Amniotic epithelial cell (primary cell): ENCODE data around the gene TBC1D22A.

Source experiments
- DNase-seq: peaks from one replicate; pipeline ENCODE4 v3.0.0-alpha.2; 2010; ENCODE audit warnings: low read depth

Gene TBC1D22A

DNA sequence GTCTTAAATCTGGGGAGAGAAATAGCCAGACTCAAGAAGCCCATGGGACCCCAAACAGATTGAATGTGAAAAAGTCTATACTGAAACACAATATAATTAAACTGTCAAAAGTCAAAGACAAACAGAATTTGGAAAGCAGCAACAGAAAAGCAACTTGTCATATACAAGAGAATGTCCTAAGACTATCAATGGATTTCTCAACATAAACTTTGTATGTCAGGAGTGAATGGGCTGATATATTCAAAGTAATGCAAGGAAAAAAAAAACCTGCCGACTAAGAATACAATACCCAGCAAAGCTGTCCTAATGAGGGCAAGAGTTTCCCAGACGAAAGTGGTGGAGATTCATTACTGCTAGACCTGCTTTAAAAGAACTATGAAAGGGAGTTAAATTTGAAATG lies 73.2 kb downstream of the TBC1D22A start:
- no peak for DNase-seq

DNA sequence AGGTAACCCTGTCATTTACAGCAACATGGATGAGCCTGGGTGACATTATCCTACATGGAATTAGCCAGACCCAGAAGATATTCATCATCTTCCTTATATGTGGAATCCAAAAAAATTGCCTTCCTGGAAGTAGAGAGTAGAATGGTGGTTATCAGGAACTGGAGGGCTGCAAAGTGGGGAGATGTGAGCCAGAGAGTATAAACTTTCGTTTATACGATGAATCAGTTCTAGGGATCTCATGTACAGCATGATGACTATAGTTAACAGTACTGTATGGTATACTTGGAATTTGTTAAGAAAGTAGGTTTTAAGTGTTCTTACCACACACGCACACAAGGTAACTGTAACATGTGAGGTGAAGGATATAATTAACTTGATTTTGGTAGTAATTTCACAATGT lies 79.1 kb downstream of the TBC1D22A start:
- no peak for DNase-seq

DNA sequence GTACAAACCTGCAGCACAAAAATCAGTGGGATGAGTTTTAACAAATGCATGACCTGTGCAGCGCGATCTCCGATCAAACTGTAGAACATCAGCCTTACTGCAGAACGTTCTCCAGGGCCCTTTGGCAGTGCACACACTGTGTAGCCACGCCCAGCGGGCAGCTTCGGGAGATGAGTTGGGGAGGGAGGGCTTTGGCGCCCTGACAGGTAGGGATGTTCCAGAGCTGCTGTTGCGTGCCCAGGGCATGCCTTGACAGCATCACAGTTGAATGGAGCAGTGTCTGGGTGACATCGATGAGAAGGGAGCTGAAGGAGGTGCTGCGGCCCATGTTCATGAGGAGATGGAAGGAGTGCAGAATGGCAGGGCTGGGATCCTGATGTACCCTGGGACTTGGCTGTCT lies 80.2 kb downstream of the TBC1D22A start:
- no peak for DNase-seq

DNA sequence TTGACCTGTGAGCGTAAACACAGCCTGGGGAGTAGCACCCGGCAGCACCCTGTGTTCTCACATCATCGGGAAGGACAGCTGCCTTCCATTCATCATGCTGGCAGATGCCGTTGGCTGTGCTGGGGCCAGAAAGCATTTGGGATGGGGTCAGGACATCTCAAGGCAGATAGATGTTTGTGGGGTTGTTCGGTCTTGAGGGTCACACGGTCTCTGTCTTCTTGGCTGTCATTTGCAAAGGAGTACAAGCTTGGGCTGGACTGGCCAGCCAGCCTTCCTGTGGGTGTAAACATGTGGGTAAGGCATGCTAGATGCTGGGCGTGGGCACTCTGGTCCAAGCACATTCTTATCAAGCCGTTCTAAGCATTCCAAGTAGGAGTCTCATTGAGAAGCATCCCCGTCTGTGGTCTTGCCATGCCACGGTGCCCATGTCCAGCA lies 81.4 kb downstream of the TBC1D22A start:
- DNase-seq: peak; percentile 70

DNA sequence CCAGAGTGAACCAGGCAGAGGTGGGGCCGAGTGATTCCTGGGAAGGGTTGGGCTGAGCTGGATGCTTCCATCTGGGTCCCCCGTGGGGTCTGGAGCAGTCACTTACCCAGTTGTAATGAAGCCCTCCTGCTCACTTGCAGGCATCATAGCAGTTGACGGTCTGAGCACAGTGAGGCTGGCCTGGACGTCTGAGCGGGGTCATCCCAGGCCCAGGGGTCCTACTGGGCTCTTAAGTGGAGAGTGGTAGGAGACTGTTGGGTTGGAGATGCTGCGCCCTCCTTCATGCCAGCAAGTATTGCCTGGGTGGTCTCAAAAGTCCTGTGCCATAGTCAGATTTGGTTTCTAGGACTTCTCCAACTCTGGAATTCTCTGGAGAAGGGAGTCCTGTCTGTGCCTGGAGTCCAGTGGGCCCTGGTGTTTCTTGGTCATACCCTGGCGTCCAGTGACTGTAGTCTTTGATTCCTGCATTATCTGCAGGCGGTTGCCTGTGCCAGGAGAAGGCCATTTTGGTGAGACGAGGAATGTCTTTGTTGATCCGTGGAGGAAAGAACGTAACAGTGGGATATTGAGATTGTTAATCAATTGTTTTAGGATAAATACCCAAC lies 82.3 kb downstream of the TBC1D22A start:
- DNase-seq: no peak

DNA sequence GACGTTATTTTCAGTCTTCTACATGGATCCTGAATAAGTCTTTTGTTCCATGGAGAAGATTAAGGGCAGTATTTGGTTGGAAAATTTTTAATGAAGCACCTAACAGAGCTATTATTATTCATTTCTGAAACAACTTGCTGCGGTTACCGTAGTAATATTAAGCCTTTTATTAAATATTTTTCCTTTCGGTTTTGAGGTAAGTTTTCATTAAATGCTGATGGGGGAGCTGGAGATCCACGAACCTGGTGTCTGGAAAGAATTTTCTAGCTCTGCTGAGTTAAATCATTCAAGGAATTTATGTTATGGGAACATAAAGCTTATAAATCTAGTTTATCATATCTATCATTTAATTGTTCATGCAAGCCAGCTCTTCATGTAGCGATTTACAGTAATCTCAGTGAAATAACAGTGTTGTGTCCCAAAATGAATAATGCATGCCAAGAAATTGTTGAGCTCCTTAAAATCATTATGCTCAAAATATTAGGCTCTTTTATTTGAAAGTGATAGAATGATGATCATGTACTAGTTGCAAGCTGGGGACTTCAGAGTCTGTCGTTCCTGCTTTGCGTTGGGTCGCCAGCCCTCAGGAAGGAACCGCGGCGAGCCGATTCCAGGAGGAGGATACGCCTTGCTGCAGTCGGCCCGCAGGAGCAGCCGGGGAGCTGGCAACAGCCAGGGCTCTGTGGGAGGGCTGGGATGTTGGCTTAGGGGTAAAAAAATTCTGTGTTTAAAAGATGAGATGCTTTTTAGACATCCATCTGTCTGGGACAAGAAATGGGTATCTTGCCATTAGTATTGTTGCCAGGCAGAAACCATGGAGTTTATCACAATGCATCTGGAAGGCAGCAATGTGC lies 83.1 kb downstream of the TBC1D22A start:
- peak; percentile 72 for DNase-seq

DNA sequence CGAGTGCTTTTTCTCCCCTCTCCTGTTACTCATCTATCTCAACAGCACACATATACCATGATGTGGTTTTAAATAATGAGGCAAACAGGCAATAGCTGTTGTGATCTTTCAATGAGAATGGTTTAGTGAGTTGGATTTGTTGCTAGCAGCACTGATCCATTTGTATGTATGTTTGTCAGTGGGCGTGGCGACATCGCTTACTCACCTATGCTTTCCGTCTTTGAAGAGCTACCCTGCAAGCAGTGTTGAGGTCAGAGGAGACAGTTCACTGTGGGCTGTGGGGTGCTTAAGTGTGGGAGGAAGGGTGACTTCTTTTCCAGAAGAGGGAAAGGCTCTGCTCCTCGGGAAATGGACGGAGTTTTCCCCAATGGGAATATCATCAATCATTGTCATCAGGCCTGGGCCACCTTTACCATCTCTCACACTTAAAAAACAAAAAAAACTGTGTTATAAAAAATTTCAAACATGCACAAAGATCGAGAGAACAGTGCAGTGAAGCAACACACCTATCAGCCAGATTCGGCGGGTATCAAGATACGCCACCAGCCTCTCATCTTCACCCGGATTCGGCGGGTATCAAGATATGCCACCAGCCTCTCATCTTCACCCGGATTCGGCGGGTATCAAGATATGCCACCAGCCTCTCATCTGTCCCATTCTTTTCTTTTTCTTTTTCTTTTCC lies 83.8 kb downstream of the TBC1D22A start:
- DNase-seq: peak; percentile 61

DNA sequence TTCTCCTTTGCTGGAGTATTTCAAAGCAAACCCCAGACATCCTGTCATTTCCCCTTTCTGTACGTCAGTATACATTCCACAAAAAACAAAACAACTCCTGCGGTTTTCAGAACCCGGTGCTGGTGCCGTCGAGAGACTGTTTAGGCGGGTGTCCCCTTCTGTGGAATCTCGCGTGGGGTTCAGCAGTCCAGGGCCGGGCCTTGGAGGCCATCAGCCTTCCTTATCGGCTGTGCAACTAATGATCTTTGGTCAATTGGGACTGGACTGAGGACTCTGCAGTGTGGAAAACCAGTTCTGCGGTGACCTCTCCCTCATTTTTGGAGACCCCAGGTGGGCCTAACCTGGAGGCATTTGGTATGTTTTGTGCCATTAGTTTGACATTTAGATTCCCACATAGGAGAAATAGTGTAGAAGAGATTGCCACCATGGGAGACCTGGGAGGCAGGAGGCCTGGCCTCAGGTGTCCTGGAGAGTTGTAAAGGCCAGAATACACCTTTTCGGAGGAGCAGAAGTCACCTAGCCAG lies 84.4 kb downstream of the TBC1D22A start:
- DNase-seq: peak; percentile 34

DNA sequence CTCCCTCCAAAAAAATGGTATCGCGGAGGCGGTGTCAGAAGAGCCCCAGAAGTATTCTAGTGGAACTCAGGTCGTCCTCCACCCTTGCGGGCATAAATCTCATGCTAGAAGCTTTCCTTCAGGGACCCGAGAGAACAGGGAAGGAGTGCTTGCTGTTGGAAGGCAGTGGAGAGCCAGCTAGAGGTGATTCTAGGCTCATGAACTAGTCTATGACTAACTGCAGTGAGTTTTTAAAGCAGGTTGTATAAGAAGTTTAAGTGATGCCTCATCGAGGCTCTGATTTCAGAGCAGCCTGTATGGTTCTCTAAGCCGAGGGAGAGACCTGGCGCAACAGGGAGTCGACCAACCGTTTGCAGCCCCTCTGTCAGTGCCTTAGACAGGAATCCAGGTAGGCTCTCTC lies 85.7 kb downstream of the TBC1D22A start:
- DNase-seq: peak; percentile 65

DNA sequence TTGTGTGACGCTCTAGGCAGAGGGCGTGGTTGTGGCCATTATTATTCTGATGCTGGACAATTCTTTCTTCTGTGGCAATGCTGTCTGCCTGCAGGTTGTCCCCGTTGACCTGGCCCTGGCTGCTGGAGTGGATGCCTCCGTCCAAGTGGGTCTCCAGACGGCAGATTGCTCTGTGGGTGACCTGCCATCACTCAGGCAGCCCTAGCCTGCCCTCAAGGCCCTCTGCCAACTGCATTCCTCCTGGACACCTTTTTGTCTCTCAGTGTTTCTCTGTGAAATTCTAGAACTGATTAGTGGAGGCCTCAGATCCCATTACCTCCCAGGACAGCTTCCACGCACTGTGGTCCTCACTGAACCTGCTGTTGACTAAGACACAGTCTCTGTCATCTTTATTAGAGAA lies 86.7 kb downstream of the TBC1D22A start:
- DNase-seq: no peak

DNA sequence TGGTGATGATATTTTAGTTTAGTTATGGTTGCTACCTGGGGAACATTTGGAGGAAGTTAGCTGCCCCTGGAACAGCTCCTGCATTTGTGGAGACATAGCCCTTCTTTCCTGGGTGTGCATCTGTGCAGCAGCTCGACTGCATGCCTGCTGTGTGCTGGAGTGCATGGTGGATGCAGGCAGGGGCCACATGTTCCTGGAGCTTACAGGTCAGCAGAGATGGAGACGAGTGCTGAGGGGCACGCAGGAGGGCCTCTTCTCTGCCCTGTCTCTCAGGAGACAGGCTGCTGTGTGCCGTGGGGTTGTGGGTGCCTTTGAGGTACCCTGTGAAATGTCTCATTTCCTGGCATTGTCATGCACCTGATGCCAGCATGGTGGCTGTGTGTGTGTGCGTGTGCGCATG lies 87.5 kb downstream of the TBC1D22A start:
- no peak for DNase-seq

DNA sequence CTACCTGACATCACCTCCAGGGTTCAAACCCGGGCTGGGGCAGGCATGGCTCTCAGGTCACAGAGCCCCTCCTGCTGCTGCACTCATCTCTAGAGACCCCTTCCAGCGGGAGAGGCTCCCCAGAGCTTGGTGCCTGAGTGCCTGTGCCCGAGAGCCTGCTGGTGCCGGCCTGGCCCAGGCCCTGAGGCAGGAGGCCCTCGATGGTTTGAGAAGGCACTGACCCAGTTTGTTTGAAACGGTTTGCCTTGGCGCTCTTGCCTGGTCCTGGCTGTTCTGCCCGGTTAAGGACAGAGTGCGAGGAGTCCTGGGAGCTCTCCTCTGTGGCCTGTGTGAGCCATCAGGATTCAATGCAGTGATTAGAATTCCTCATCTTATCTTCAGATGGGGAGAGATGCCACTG lies 88.9 kb downstream of the TBC1D22A start:
- DNase-seq: no peak

DNA sequence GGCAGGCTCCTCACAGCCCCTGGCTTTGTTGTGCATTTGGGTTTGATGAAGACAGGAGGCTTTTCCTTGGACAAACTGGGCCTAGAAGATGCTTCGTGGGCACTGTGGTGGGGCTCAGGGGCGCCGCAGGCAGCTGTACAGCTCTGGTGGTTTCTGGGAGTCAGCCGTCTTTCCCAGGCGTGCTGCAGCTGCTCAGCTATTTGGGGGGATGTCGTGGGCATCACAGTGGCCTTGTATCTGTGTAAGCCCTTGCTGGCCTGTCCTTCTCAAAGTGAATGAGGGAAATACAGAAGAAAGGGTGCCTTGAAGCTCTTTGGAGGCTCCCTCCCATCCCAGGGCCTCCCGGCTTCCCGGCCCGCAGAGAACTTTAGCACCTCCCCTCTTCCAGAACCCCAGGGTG lies 89.5 kb downstream of the TBC1D22A start:
- DNase-seq: no peak

DNA sequence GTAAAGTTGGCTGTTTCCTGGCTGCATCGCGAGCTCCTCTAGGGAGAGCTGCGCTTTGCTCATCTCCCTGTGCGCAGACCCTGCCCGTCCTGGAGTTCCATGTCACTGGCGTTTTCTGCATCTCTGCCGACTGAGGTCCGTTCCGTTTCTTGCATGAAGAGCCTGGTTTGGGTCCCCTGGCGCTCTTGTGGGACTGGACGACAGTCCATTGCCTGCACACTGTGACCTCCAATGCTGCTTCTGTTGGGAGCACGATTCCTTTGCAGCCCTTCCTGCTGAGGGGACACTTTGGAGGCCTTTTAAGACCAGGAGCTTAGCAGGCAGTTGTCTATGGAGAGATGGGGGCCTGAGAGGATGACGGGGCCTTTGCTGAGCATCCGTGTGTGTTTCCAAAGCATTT lies 90.3 kb downstream of the TBC1D22A start:
- no peak for DNase-seq

DNA sequence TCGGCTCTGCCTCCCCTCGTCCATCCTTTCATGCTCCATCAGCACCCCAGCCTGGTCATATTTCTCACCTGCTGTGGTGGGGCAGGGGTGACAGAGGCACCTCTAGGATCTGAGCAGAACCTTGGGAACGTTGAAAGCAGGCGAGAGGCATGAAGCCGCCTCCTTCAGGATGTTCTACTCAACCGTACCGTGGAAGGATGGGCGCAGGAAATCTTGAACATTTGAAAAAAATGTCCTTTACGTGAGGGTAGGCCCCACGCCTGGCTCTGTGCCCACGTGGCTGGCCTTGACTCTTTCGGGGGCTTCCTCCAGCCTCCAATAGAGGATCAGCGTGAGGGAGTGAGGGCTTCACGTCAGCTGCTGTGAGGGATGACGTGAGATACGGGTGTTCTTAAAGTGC lies 90.7 kb downstream of the TBC1D22A start:
- DNase-seq: no peak

DNA sequence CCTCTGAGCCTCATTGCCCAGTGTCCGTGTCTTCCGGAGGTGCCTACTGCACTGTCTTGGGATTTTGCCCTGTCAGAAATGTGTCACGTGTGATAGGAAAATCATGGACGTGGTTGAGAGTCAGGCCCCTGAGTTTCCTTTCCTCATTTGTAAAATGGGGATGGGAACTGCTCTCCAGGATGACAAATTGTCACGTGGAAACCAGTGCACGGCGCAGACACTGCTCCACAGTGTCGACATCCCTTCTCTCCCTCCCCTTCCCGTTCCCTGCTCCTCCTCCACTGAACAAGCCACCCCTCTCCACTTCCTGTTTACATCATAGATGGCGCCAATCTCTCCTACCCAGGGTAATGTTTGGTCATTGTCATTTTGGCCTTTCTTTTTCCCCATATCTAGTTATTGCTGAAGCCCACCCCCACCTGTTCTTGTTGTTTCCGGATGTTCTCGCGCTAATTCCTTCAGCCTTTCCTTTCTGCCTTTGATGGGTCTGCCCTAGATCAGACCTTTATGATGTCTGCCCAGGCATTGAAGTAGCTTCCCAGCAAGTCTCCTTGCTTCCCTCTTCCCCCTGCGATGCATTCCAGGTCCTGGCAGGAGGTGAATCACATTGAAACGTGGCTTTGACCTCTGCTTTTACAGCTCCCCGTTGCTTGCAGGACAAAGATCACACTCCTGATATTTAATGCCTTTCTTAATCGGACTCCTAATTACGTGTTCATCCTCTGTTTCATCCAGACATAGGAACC lies 91.8 kb downstream of the TBC1D22A start:
- DNase-seq: peak; percentile 90

DNA sequence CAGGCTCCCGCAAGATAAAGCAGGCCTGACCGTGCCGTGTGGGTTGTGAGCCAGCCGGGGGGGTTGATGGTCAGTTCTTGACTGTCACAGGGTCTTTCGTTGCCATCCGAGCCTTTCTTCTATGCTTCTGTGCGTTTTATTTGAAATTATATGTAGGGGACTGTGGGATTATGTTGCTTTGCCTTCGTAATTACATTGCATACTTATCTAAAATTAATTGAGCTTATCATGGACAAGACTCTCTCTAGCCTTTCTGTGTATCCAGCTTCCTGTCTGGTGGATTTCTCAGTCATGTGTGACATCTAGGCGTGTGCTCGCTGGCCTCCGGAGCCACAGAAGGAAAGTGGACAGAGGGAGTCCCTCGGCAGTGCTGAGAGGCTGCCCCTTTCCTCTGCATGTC lies 93.2 kb downstream of the TBC1D22A start:
- no peak for DNase-seq

DNA sequence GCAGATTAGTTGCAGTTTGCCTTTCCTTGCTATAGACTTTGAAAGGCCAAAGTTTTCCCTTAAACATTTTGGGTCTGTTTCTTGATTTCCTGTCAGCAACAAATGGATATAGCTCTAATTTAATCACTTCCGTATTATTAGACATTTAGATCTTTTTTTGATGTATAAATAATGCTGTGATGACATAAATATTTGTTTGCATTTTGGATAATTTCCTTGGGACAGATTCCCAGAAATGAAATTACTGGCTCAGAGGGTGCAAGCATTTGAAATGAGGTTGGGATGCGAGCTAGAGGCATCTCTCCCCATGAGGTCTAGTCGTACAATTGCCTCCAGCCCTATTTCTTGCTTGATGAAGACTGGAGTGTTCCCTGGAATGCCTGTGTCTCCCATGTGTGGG lies 94.2 kb downstream of the TBC1D22A start:
- no peak for DNase-seq

DNA sequence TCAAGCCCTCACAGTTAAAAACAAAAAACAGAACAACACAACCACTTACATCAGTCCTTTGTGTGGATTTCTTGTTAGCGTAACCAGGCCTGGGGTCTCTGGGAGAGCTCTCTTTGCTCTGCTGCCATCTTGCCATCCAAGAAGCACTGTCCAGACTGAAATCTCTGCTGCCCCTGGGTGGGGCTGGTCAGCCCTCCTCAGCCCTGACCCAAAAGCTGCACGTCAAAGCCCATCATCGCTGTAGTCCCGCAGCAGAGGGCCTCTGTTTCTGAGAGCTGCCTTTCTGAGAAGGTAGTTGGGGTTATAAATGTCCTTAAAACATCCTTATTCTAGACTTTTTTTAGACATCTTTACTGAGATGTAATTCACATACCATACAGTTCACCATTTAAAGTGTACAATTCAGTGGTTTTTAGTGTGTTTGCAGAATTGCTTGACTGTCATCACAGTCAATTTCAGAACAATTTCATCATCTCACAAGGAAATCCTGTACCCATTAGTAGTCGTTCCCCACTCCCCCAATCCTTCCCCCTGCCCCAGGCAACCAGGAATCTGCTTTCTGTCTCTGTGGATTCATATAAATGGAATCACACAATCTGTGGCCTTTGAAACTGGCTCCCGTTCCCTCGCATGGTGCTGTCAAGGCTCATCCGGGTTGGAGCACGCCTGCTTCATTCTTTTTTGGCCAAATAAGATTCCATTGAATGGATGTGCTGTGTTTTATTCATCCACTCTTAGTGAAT lies 94.9 kb downstream of the TBC1D22A start:
- DNase-seq: no peak

DNA sequence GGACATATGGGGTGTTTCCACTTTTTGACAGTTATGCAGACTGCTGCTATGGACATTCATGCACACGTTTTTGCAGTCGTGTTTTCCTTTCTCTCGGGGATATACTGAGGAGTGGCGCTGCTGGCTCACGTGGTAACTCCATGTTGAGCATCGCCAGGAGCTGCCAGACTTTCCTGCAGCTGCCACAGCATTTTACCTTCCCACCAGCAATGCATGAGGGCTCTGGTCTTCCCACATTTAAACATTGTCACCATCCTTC lies 95.4 kb downstream of the TBC1D22A start:
- no peak for DNase-seq

DNA sequence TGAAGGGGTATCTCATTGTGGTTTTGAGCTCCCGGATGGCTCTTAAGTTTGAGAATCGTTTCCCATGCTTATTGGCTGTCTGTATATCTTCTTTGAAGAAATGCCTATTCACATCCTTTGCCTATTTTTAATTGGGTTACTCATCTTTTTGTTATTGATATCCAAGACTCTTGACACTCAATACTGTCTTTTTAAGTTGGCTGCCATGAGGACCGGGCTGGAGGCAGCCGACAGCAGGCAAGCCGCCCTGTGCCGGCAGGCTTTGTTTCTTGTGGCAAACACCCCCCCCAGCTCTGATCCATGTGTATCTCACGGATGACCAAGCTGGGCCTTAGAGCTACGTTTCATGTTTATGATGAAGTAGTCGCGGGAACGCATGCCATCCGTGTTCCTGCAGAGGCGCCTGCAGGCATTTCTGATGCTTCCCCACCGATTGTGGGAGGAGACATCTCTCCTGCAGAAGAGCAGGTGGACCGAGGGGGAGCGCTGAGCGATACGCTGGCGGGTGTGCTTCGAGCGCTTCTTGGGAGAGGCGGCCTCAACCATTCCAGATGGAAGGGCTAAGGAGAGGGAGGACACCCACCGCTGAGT lies 95.8 kb downstream of the TBC1D22A start:
- DNase-seq: no peak
